GM19372 (cell line): ENCODE data around the gene C1GALT1.
"Not testable (repeated sequence)": the region's sequence is repeated elsewhere in the genome, so short reads cannot be mapped to it uniquely, and the experiment has no call there.

Experiments
- ATAC-seq: cut with Tn5 transposase; IDR thresholded peaks from one replicate; pipeline ENCODE4 v1.9.1; 2021; ENCODE audit warnings: mild to moderate bottlenecking, low read depth, moderate library complexity; ENCODE audit not compliant: unreplicated experiment

The C1GALT1 gene

GRCh38 chr7:7166318-7166717 lies 16.0 kb upstream of the C1GALT1 start:
- no peak for ATAC-seq

- ATAC-seq: no peak
Measured at GRCh38 chr7:7169296-7169695, 13.0 kb upstream of the C1GALT1 start.

- ATAC-seq: no peak
Measured at GRCh38 chr7:7173956-7174632, 8.2 kb upstream of the C1GALT1 start.

GRCh38 chr7:7175075-7175695 lies 7.2 kb upstream of the C1GALT1 start:
- ATAC-seq: no peak

- no peak for ATAC-seq
Measured at GRCh38 chr7:7176406-7177043, 5.8 kb upstream of the C1GALT1 start.

- ATAC-seq: no peak
Measured at GRCh38 chr7:7177044-7177517, 5.3 kb upstream of the C1GALT1 start.

- ATAC-seq: no peak
Measured at GRCh38 chr7:7178081-7178480, 4.3 kb upstream of the C1GALT1 start.

- no peak for ATAC-seq
Measured at GRCh38 chr7:7178906-7179305, 3.4 kb upstream of the C1GALT1 start.

- ATAC-seq: no peak
Measured at GRCh38 chr7:7180725-7181449, 1.5 kb upstream of the C1GALT1 start.

- ATAC-seq: peak; percentile 36
Measured at GRCh38 chr7:7181519-7182155, 707 bp upstream of the C1GALT1 start.

GRCh38 chr7:7183061-7183837 lies 905 bp downstream of the C1GALT1 start:
- peak; percentile 24 for ATAC-seq

- no peak for ATAC-seq
Measured at GRCh38 chr7:7183838-7184463, 1.6 kb downstream of the C1GALT1 start.

GRCh38 chr7:7185371-7185989 lies 3.1 kb downstream of the C1GALT1 start:
- no peak for ATAC-seq

- no peak for ATAC-seq
Measured at GRCh38 chr7:7188091-7188490, 5.7 kb downstream of the C1GALT1 start.

- no peak for ATAC-seq
Measured at GRCh38 chr7:7188742-7189141, 6.4 kb downstream of the C1GALT1 start.

GRCh38 chr7:7190142-7190541 lies 7.8 kb downstream of the C1GALT1 start:
- no peak for ATAC-seq

- ATAC-seq: no peak
Measured at GRCh38 chr7:7191137-7191536, 8.8 kb downstream of the C1GALT1 start.

GRCh38 chr7:7192798-7193788 lies 10.7 kb downstream of the C1GALT1 start:
- ATAC-seq: not testable (repeated sequence)
